Breast epithelium (tissue), 4 donors: Measurements from ENCODE around the gene GALNT9. TPM values are rescaled to one million over a fixed set of nuclear protein-coding genes. Genes with fewer than 3 reads are reported as not detected.

Experiments used
- DNase-seq, 2 donors: peaks; one replicate each; pipeline ENCODE4 v3.0.0-alpha.2; 2019; ENCODE audit warnings: low spot score in 2 of 2
- H3K27ac ChIP-seq, 2 donors: fragments of 200-600 bp; sonication (generic) in 1 of 2; one replicate each; pipeline ENCODE4 v1.5.1; 2016 to 2019; ENCODE audit warnings: mild to moderate bottlenecking in 1 of 2
- H3K27me3 ChIP-seq, 2 donors: fragments of 200-600 bp; sonication (generic) in 1 of 2; one replicate each; pipeline versions ENCODE4 v1.5.1 to v1.6.0; 2017 to 2019; ENCODE audit warnings: control low read depth in 1 of 2, mild to moderate bottlenecking in 1 of 2
- H3K36me3 ChIP-seq: fragments of 200-600 bp; one replicate; pipeline ENCODE4 v1.5.1; 2019
- H3K4me1 ChIP-seq, 2 donors: fragments of 200-600 bp; sonication (generic); one replicate each; pipeline ENCODE4 v1.5.1; 2016 to 2019; ENCODE audit warnings: control low read depth in 1 of 2
- H3K4me3 ChIP-seq, 3 donors: fragments of 200-600 bp; sonication (generic); 1 replicate in 2 of 3; 2 replicates in 1 of 3; pipeline ENCODE4 v1.5.1; 2016 to 2019; ENCODE audit warnings: mild to moderate bottlenecking in 3 of 3, moderate library complexity in 2 of 3
- H3K9me3 ChIP-seq, 2 donors: fragments of 200-600 bp; sonication (generic) in 1 of 2; one replicate each; pipeline ENCODE4 v1.5.1; 2016 to 2019; ENCODE audit warnings: control low read depth in 1 of 2
- POLR2A ChIP-seq: fragments of 450-650 bp; IDR thresholded peaks from one replicate; pipeline ENCODE4 v1.6.1; 2016; ENCODE audit warnings: antibody characterized with exemption, mild to moderate bottlenecking, moderate library complexity
- POLR2AphosphoS5 ChIP-seq, 3 donors: sonication (generic); formaldehyde crosslinking; IDR thresholded peaks; one replicate each; pipeline ENCODE4 v1.6.1; 2017; ENCODE audit warnings: antibody characterized with exemption in 3 of 3
- intact Hi-C: fragments of 100-400 bp; cut with DNase I; formaldehyde crosslinking; loops from one replicate; pipeline ENCODE4 v1.15.1; 2023; ENCODE audit warnings: low total_unique reads
- total RNA-seq, 3 donors: library from RNA; depleted of rRNA; stranded (reverse); fragments of >200 nt; gene quantifications; one replicate each; pipeline ENCODE4 v1.1.0, GENCODE V29; 2016
- TF ChIP-seq, protein P1 (sequence below), 3 donors: fragments of 450-650 bp; IDR thresholded peaks; one replicate each; pipeline ENCODE4 v1.5.1; 2016 to 2017; ENCODE audit warnings: antibody characterized with exemption in 3 of 3, mild to moderate bottlenecking in 3 of 3, moderate library complexity in 3 of 3

Gene GALNT9
- total RNA-seq, 3 donors from 2014 or later = 2.9 TPM; not detected in 2

- Histone ChIP-seq H3K9me3 (no peaks in the 10 kb centered on the region), H3K27me3 (peaks cover 0 to 97% of the 10 kb centered on the region in 2 donors), H3K4me1 (no peaks in the 10 kb centered on the region), H3K36me3 (no peaks in the 10 kb centered on the region), H3K27ac (no peak overlapping the region), H3K4me3 (no peak overlapping the region)
- intact Hi-C loops = no loop called here
- TF ChIP-seq POLR2AphosphoS5 (IDR thresholded peaks at IDR 0.05) (no peak), POLR2A (no peak)
- TF ChIP-seq, protein P1, sequence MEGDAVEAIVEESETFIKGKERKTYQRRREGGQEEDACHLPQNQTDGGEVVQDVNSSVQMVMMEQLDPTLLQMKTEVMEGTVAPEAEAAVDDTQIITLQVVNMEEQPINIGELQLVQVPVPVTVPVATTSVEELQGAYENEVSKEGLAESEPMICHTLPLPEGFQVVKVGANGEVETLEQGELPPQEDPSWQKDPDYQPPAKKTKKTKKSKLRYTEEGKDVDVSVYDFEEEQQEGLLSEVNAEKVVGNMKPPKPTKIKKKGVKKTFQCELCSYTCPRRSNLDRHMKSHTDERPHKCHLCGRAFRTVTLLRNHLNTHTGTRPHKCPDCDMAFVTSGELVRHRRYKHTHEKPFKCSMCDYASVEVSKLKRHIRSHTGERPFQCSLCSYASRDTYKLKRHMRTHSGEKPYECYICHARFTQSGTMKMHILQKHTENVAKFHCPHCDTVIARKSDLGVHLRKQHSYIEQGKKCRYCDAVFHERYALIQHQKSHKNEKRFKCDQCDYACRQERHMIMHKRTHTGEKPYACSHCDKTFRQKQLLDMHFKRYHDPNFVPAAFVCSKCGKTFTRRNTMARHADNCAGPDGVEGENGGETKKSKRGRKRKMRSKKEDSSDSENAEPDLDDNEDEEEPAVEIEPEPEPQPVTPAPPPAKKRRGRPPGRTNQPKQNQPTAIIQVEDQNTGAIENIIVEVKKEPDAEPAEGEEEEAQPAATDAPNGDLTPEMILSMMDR (IDR thresholded peaks at IDR 0.05) = no peak
- no peak for DNase-seq
Measured at GRCh38 chr12:132275110-132275531, 54.3 kb downstream of the GALNT9 start.

- intact Hi-C loops = no loop called here
- no peaks in the 10 kb centered on the region for H3K4me1 ChIP-seq
- no peaks in the 10 kb centered on the region for H3K36me3 ChIP-seq
- peaks cover 0 to 97% of the 10 kb centered on the region in 2 donors for H3K27me3 ChIP-seq
- H3K27ac ChIP-seq = no peak overlapping the region
- TF ChIP-seq POLR2AphosphoS5 (IDR thresholded peaks at IDR 0.05) = no peak
- no peak for TF ChIP-seq POLR2A
- TF ChIP-seq, protein P1 (IDR thresholded peaks at IDR 0.05) = no peak
- DNase-seq = no peak
- H3K9me3 ChIP-seq = no peaks in the 10 kb centered on the region
- no peak overlapping the region for H3K4me3 ChIP-seq
Measured at GRCh38 chr12:132273992-132274334, 55.4 kb downstream of the GALNT9 start.

DNA sequence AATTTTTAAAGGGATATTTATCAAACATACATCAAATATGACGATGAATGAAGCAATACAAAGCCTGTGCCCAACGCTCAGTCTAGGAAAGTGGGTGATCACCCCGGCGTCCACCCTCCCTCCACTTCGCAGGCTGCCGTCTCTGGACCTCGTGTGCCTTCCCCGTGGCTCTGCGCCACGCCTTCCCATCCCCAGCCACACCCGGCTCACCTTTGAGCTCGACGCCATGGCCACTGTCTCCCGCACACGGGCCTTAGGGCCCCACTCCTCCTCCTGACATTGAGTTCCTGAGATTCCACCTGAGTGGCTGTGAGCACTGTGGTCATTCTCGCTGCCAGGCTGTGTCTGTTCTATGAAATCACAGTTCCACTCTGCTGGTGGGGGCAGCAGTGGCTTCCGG, 56.7 kb downstream of the GALNT9 start:
- H3K4me1 ChIP-seq = no peaks in the 10 kb centered on the region
- intact Hi-C loops = no loop called here
- H3K27ac ChIP-seq = no peak overlapping the region
- H3K4me3 ChIP-seq = no peak overlapping the region
- no peak for DNase-seq
- no peaks in the 10 kb centered on the region for H3K9me3 ChIP-seq
- peaks cover 0 to 97% of the 10 kb centered on the region in 2 donors for H3K27me3 ChIP-seq
- no peaks in the 10 kb centered on the region for H3K36me3 ChIP-seq
- TF ChIP-seq POLR2A = no peak
- no peak for TF ChIP-seq POLR2AphosphoS5 (IDR thresholded peaks at IDR 0.05)
- TF ChIP-seq, protein P1 (IDR thresholded peaks at IDR 0.05) = no peak

DNA sequence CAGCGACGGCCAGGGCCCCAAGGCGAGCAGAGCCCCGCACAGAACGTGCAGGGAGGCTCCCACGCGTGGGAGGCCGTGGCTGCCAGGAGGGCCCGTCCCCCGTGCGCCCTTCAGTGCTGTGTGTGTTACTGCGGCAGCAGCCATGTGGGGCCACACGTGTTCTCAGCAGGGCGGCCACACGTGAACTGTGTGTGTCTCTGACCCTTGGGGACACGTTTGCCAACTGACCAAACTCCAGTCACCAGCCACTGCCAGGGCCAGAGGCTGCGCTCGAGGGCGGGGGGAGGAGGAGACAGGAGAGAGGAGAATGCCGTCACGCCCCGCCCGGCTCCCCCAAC, 57.7 kb downstream of the GALNT9 start:
- Histone ChIP-seq H3K27ac (no peak overlapping the region), H3K4me3 (no peak overlapping the region), H3K27me3 (peaks cover 0 to 96% of the 10 kb centered on the region in 2 donors), H3K36me3 (no peaks in the 10 kb centered on the region), H3K4me1 (no peaks in the 10 kb centered on the region), H3K9me3 (no peaks in the 10 kb centered on the region)
- intact Hi-C loops = no loop called here
- DNase-seq = no peak
- TF ChIP-seq POLR2AphosphoS5 (IDR thresholded peaks at IDR 0.05) (no peak), POLR2A (no peak)
- TF ChIP-seq, protein P1 (IDR thresholded peaks at IDR 0.05) = no peak

DNA sequence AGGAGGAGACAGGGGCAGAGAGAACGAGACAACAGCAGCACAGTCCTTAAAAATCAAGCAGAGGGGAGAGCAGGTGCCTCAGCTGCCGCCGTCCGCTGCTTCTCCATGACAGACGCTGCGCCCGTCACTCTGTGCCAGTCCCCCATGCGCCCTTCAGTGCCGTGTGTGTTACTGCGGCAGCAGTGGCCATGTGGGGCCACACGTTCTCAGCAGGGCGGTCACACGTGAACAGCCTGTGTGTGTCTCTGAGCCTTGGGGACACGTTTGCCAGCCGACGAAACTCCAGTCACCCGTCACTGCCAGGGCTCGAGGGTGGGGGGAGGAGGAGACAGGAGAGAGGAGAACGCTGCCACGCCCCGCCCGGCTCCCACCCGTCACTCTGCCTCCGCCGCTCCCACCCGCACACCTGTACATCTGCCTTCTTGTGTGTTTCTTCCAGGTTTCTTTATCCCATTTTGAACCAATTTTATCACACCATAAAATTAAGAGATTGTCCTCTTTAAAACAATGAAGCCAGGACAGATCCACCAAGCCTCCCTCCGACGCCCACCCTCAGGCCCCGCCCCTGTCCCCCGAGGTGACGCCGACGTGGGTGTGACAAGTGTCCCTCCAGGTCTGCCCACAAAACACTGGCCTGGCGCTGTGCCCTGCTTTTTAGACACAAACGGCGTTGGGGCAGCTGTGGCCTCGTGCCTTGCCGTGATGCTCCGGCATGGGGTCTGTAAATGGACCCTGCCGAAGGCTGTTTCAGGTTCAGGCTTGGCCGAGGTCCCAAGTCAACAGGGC, 58.2 kb downstream of the GALNT9 start:
- DNase-seq = no peak
- Histone ChIP-seq H3K27me3 (peaks cover 0 to 96% of the 10 kb centered on the region in 2 donors), H3K4me3 (no peak overlapping the region), H3K9me3 (no peaks in the 10 kb centered on the region), H3K27ac (no peak overlapping the region), H3K4me1 (no peaks in the 10 kb centered on the region), H3K36me3 (no peaks in the 10 kb centered on the region)
- TF ChIP-seq, protein P1 (IDR thresholded peaks at IDR 0.05) = no peak
- TF ChIP-seq POLR2AphosphoS5 (IDR thresholded peaks at IDR 0.05) = no peak
- TF ChIP-seq POLR2A = no peak
- intact Hi-C loops = no loop called here
